Uterus (tissue), 4 donors: ENCODE results near the gene SMKR1. TPM values are rescaled to one million over a fixed set of nuclear protein-coding genes. Genes with fewer than 3 reads are reported as not detected.

Experiments
- DNase-seq, 2 donors: peaks; one replicate each; pipeline ENCODE4 v3.0.0-alpha.2; 2019 to 2020
- H3K27ac ChIP-seq, 2 donors: fragments of 200-600 bp; sonication (generic); 1 replicate in 1 of 2; 2 replicates in 1 of 2; pipeline ENCODE4 v1.5.1; 2016 to 2018
- H3K27me3 ChIP-seq, 2 donors: fragments of 200-600 bp; sonication (generic); one replicate each; pipeline ENCODE4 v1.5.1; 2018 to 2019; ENCODE audit warnings: control low read depth in 1 of 2
- H3K36me3 ChIP-seq, 2 donors: fragments of 200-600 bp; sonication (generic); one replicate each; pipeline ENCODE4 v1.5.1; 2019; ENCODE audit warnings: control low read depth in 1 of 2
- H3K4me1 ChIP-seq, 2 donors: fragments of 200-600 bp; sonication (generic); one replicate each; pipeline ENCODE4 v1.5.1; 2018 to 2019; ENCODE audit warnings: control low read depth in 1 of 2
- H3K4me3 ChIP-seq, 2 donors: fragments of 200-600 bp; sonication (generic); 1 replicate in 1 of 2; 2 replicates in 1 of 2; pipeline ENCODE4 v1.5.1; 2018 to 2019; ENCODE audit warnings: mild to moderate bottlenecking in 1 of 2
- H3K9me3 ChIP-seq, 2 donors: fragments of 200-600 bp; sonication (generic); one replicate each; pipeline ENCODE4 v1.5.1; 2019; ENCODE audit warnings: control low read depth in 1 of 2
- CTCF ChIP-seq, 4 experiments: fragments of 200-600 bp in 2 of 4; fragments of 450-650 bp in 2 of 4; sonication (generic) in 2 of 4; IDR thresholded peaks; one replicate each; pipeline ENCODE4 v1.5.1; 2016 to 2019; ENCODE audit warnings: antibody characterized with exemption in 4 of 4, mild to moderate bottlenecking in 2 of 4, moderate library complexity in 1 of 4
- POLR2A ChIP-seq, 2 donors: fragments of 450-650 bp; IDR thresholded peaks; one replicate each; pipeline ENCODE4 v1.6.1; 2016; ENCODE audit warnings: antibody characterized with exemption in 2 of 2, mild to moderate bottlenecking in 1 of 2, moderate library complexity in 1 of 2
- intact Hi-C: fragments of 100-400 bp; cut with DNase I; formaldehyde crosslinking; loops from one replicate; pipeline ENCODE4 v1.15.1; 2023; ENCODE audit warnings: low total_unique reads
- total RNA-seq, 4 donors: library from RNA; depleted of rRNA in 3 of 4; stranded (reverse); fragments of >200 nt in 3 of 4; gene quantifications; one replicate each; pipeline versions ENCODE4 v1.1.0 to v1.2.4, GENCODE V29; 2014 to 2023
- donor health status: DM: yes; HTN: yes; CAD: no.

The SMKR1 gene
- 1 to 10 TPM in 1 of 4 donors, under 1 TPM in 1, not detected in 2; 0.35 to 1.7 TPM for total RNA-seq

- intact Hi-C loops = no loop called here
- DNase-seq = peak; percentile 42 to 53
- H3K27me3 ChIP-seq = no peaks in the 10 kb centered on the region
These were observed at the start of gene SMKR1 for GRCh38 chr7:129501760-129502707. TSS of gene SMKR1 (plus strand) at chr7:129502531. CDS start at chr7:129502825, 294 bp downstream.

GRCh38 chr7:129452589-129453231, 49.6 kb upstream of the SMKR1 start:
- no peaks in the 10 kb centered on the region for H3K4me1 ChIP-seq
- H3K9me3 ChIP-seq = peaks cover 0 to 7% of the 10 kb centered on the region in 2 donors
- H3K27me3 ChIP-seq = no peaks in the 10 kb centered on the region
- intact Hi-C loops = no loop called here
- no peak for DNase-seq
- TF ChIP-seq POLR2A (IDR thresholded peaks at IDR 0.05) (no peak), CTCF (IDR thresholded peaks at IDR 0.05) (no peak)
- H3K27ac ChIP-seq = no peak overlapping the region
- no peak overlapping the region for H3K4me3 ChIP-seq
- no peaks in the 10 kb centered on the region for H3K36me3 ChIP-seq

More at GRCh38 chr7:129501760-129502707, at the start of gene SMKR1:
- Histone ChIP-seq H3K9me3 (no peaks in the 10 kb centered on the region), H3K36me3 (no peaks in the 10 kb centered on the region), H3K4me3 (peak within 1 kb of the TSS; percentile 4 to 46), H3K4me1 (no peaks in the 10 kb centered on the region), H3K27ac (no peak within 1 kb of the TSS)
- TF ChIP-seq POLR2A (IDR thresholded peaks at IDR 0.05) (no peak), CTCF (IDR thresholded peaks at IDR 0.05) (no peak)

GRCh38 chr7:129453510-129454248, 48.7 kb upstream of the SMKR1 start:
- no peak overlapping the region for H3K27ac ChIP-seq
- no peaks in the 10 kb centered on the region for H3K36me3 ChIP-seq
- TF ChIP-seq CTCF (IDR thresholded peaks at IDR 0.05) (no peak), POLR2A (IDR thresholded peaks at IDR 0.05) (no peak)
- no peaks in the 10 kb centered on the region for H3K27me3 ChIP-seq
- DNase-seq = no peak
- H3K4me1 ChIP-seq = no peaks in the 10 kb centered on the region
- no peak overlapping the region for H3K4me3 ChIP-seq
- intact Hi-C loops = no loop called here
- H3K9me3 ChIP-seq = no peaks in the 10 kb centered on the region

GRCh38 chr7:129454249-129454551, 48.1 kb upstream of the SMKR1 start:
- Histone ChIP-seq H3K36me3 (no peaks in the 10 kb centered on the region), H3K9me3 (no peaks in the 10 kb centered on the region), H3K27ac (no peak overlapping the region), H3K4me1 (no peaks in the 10 kb centered on the region), H3K4me3 (no peak overlapping the region), H3K27me3 (no peaks in the 10 kb centered on the region)
- no peak for DNase-seq
- intact Hi-C loops = no loop called here
- TF ChIP-seq POLR2A (IDR thresholded peaks at IDR 0.05) (no peak), CTCF (IDR thresholded peaks at IDR 0.05) (no peak)
